Gastroesophageal sphincter (tissue), 4 donors: Measurements from ENCODE around the gene VPS33A. TPM values are rescaled to one million over a fixed set of nuclear protein-coding genes. Genes with fewer than 3 reads are reported as not detected.

Experiments used
- ATAC-seq: fragments of 150-250 bp; one replicate; pipeline ENCODE4 v1.9.1; 2016; ENCODE audit warnings: mild to moderate bottlenecking, moderate library complexity
- H3K27ac ChIP-seq, 4 donors: fragments of 200-600 bp; sonication (generic) in 3 of 4; 1 replicate in 3 of 4; 2 replicates in 1 of 4; pipeline ENCODE4 v1.5.1; 2016 to 2019
- H3K27me3 ChIP-seq: fragments of 200-600 bp; sonication (generic); one replicate; pipeline ENCODE4 v1.5.1; 2019
- H3K36me3 ChIP-seq, 2 donors: fragments of 200-600 bp; sonication (generic); one replicate each; pipeline ENCODE4 v1.5.1; 2019; ENCODE audit warnings: control low read depth in 1 of 2
- H3K4me1 ChIP-seq, 3 donors: fragments of 200-600 bp; sonication (generic); 1 replicate in 2 of 3; 2 replicates in 1 of 3; pipeline ENCODE4 v1.5.1; 2016 to 2019; ENCODE audit warnings: control low read depth in 2 of 3
- H3K4me3 ChIP-seq, 2 donors: fragments of 200-600 bp; sonication (generic); one replicate each; pipeline ENCODE4 v1.5.1; 2019; ENCODE audit warnings: mild to moderate bottlenecking in 1 of 2, moderate library complexity in 1 of 2
- H3K9me3 ChIP-seq, 3 donors: fragments of 200-600 bp; sonication (generic); one replicate each; pipeline ENCODE4 v1.5.1; 2017 to 2019; ENCODE audit warnings: control low read depth in 2 of 3
- CTCF ChIP-seq, 4 experiments: fragments of 200-600 bp in 2 of 4; fragments of 450-650 bp in 2 of 4; sonication (generic) in 1 of 4; IDR thresholded peaks; one replicate each; pipeline ENCODE4 v1.5.1; 2017 to 2019; ENCODE audit warnings: antibody characterized with exemption in 4 of 4, mild to moderate bottlenecking in 2 of 4, moderate library complexity in 2 of 4
- EP300 ChIP-seq: sonication (generic); formaldehyde crosslinking; IDR thresholded peaks from one replicate; pipeline ENCODE4 v1.6.1; 2017; ENCODE audit warnings: antibody characterized with exemption, mild to moderate bottlenecking
- POLR2A ChIP-seq, 2 donors: fragments of 450-650 bp; IDR thresholded peaks; one replicate each; pipeline ENCODE4 v1.6.1; 2017; ENCODE audit warnings: antibody characterized with exemption in 2 of 2, mild to moderate bottlenecking in 2 of 2, moderate library complexity in 1 of 2
- POLR2AphosphoS5 ChIP-seq: sonication (generic); formaldehyde crosslinking; IDR thresholded peaks from one replicate; pipeline ENCODE4 v1.6.1; 2017; ENCODE audit warnings: antibody characterized with exemption
- WGBS, 2 donors: methylation state at CpG; one replicate each; pipeline ENCODE4 v1.1.5; 2018; ENCODE audit warnings: low coverage in 1 of 2; 5-methylcytosine and 5-hydroxymethylcytosine counted together
- total RNA-seq, 4 donors: library from RNA; depleted of rRNA; stranded (reverse); fragments of >200 nt; gene quantifications; one replicate each; pipeline ENCODE4 v1.1.0, GENCODE V29; 2016

VPS33A gene
- total RNA-seq, 4 donors from 2014 or later: 13.0 to 15.1 (median 13.6) TPM

GRCh38 chr12:122298071-122298748, 31.9 kb upstream of the VPS33A start:
- Histone ChIP-seq H3K4me1 (no peaks in the 10 kb centered on the region), H3K27me3 (no peaks in the 10 kb centered on the region), H3K36me3 (peaks cover 0 to 91% of the 10 kb centered on the region in 2 donors), H3K27ac (no peak overlapping the region), H3K4me3 (no peak overlapping the region), H3K9me3 (no peaks in the 10 kb centered on the region)
- no peak for TF ChIP-seq POLR2A (IDR thresholded peaks at IDR 0.05)
- TF ChIP-seq EP300: no peak
- no peak for TF ChIP-seq CTCF (IDR thresholded peaks at IDR 0.05)
- TF ChIP-seq POLR2AphosphoS5: no peak
- ATAC-seq: no peak
- WGBS, 2 donors: 77 to 93% methylated on average over 5 to 13 of the region's 14 CpGs

GRCh38 chr12:122297494-122297893, 31.2 kb upstream of the VPS33A start:
- TF ChIP-seq POLR2AphosphoS5 (no peak), EP300 (no peak), POLR2A (IDR thresholded peaks at IDR 0.05) (no peak), CTCF (IDR thresholded peaks at IDR 0.05) (no peak)
- peaks cover 0 to 88% of the 10 kb centered on the region in 2 donors for H3K36me3 ChIP-seq
- no peak for ATAC-seq
- no peaks in the 10 kb centered on the region for H3K27me3 ChIP-seq
- no peak overlapping the region for H3K27ac ChIP-seq
- H3K4me3 ChIP-seq: no peak overlapping the region
- H3K9me3 ChIP-seq: no peaks in the 10 kb centered on the region
- 60% methylated on average over 1 of the region's 9 CpGs; no CpG with 5 or more reads in 1 of the 2 donors for WGBS, 2 donors
- no peaks in the 10 kb centered on the region for H3K4me1 ChIP-seq

DNA sequence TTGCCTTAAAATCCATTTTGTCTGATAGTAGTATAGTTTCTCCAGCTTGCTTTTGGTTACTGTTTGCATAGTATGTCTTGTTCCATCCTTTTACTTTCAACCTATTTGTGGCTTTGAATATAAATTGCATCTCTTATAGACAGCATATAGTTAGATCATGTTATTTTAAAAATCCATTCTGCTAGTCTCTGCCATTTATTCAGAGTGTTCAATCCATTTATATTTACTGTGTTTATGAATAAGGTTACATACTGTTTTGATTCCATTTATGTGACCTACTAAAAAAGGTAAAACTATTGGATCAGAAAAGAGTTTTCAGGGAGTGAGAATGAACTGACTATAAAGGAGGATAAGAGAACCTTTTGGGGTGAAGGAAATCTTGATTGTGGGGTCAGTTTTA, 29.6 kb upstream of the VPS33A start:
- Histone ChIP-seq H3K36me3 (peaks cover 0 to 91% of the 10 kb centered on the region in 2 donors), H3K4me1 (no peaks in the 10 kb centered on the region), H3K4me3 (no peak overlapping the region), H3K27me3 (no peaks in the 10 kb centered on the region), H3K9me3 (no peaks in the 10 kb centered on the region), H3K27ac (no peak overlapping the region)
- no peak for TF ChIP-seq EP300
- TF ChIP-seq CTCF (IDR thresholded peaks at IDR 0.05): no peak
- TF ChIP-seq POLR2A (IDR thresholded peaks at IDR 0.05): no peak
- TF ChIP-seq POLR2AphosphoS5: no peak
- no peak for ATAC-seq

DNA sequence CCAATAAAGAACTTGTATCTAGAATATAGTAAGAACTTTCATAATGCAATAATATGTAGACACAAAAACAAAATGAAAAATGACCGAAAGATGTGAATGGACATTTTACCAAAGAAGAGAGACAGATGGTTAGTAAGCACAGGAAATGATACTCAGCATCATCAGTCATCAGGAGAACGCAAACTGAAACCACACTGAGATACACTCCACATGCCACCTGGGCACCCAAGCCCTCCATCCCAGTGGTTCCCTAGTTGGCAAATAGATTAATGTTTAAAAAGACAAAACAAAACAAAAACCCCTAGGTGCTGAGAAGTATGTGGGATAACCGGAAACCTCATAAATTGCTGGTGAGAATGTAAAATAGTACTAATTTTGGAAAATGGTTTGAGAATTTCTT, 26.8 kb upstream of the VPS33A start:
- H3K4me1 ChIP-seq: no peaks in the 10 kb centered on the region
- H3K27ac ChIP-seq: no peak overlapping the region
- H3K27me3 ChIP-seq: no peaks in the 10 kb centered on the region
- H3K4me3 ChIP-seq: no peak overlapping the region
- no peaks in the 10 kb centered on the region for H3K9me3 ChIP-seq
- TF ChIP-seq CTCF (IDR thresholded peaks at IDR 0.05) (no peak), POLR2A (IDR thresholded peaks at IDR 0.05) (no peak), POLR2AphosphoS5 (no peak), EP300 (no peak)
- peaks cover 0 to 84% of the 10 kb centered on the region in 2 donors for H3K36me3 ChIP-seq
- no peak for ATAC-seq
- 90 to 100% methylated on average over 3 of the region's 3 CpGs for WGBS, 2 donors

- no peak for ATAC-seq
- 94 to 95% methylated on average over 4 to 8 of the region's 8 CpGs for WGBS, 2 donors
- TF ChIP-seq POLR2A (IDR thresholded peaks at IDR 0.05) (no peak), CTCF (IDR thresholded peaks at IDR 0.05) (no peak), POLR2AphosphoS5 (no peak), EP300 (no peak)
- peaks cover 0 to 84% of the 10 kb centered on the region in 2 donors for H3K36me3 ChIP-seq
- no peaks in the 10 kb centered on the region for H3K4me1 ChIP-seq
- H3K27me3 ChIP-seq: no peaks in the 10 kb centered on the region
- no peaks in the 10 kb centered on the region for H3K9me3 ChIP-seq
- H3K27ac ChIP-seq: no peak overlapping the region
- no peak overlapping the region for H3K4me3 ChIP-seq
Measured at GRCh38 chr12:122291431-122291830, 25.1 kb upstream of the VPS33A start.
